ENCODE results near the gene LINC01488. TPM values are rescaled to one million over a fixed set of nuclear protein-coding genes. Genes with fewer than 3 reads are reported as not detected.

LINC01488 gene
- total RNA-seq, result not detected in 2 replicates

DNA sequence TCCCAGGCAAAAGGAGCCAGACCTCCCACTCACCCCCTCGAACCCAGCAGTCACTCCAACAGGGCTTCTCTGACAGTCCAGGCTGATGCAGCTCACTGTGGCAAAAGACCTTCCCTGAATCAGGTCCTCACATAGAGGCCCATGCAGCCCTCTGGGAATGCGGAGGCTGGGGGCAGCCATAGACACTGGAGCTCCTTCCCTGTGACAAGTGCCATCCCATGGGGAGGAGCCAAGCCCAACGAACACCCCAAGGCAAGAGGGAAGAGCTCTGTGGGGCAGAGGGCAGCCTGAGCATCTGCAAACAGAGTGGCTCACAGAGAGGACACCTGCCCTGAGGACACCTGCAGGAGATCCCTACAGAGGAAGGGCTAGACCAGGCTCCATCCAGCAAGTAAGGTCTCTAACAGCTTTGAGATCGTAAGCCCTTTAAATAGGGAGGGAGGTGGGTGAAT lies at the start of gene LINC01488:
LINC01488 (plus strand) TSS at position 271 of the 452 bp plus-strand sequence.
- no peak for DNase-seq (ENCODE audit: extremely low read depth, low read depth, low spot score)

DNA sequence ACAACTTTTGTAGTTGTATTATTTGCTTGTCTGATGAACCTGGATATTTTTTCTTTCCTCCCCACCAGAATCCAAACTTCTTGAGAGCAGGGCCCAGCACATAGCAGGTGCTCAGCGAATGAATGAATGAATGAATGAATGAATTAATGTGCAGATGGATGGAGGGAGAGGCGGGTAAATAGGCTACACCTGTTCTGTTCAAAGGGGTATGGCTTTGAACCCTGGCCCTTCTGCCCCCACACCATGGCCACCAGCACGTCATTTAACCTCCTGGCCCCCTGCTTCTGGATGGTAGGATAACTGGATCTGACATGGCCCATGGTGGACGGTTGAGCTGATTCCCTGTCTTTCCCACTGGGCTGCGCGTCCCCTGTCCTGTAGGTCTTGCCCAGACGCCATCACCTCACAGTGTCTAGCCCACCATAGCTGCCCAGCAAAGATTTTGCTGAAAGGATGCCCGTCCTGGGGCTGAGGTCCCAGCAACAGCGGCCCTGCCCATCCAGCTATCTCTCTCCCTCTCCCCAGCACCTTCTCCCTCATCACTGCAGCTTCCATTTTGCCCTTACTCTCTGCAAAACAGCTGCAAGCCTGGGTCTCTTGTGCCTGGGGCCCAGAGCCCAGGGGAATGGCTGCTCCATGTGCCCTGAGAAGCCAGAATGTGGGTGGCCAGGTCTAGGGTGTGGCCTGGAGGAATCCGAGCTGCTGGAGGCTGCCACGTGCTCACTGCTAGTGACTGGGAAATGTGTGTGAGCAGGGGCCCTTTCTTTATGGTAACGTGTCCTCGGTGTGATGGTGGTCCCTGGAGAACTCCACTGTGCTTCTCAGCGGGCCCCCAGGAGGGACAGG lies 49.3 kb upstream of the LINC01488 start:
- DNase-seq (ENCODE audit: extremely low read depth, low read depth, low spot score), result no peak

DNA sequence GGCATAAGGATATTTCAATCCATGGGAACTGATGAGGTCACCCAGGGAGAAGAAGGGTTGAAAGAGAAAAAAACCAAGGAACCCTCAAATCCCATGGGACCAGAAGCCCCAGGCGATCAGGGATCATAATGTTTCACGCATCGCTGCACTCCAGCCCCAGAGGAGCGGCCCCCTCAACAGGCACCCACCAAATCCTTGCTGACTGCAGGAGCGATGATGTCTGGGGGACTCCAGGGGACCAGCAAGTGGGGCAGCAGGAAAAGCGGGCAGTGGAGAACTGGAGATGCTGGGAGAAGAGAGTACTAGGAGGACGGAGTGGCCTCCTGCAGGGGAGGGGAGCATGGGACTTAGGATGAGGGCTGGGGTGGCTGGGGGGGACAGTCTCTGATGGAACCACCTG lies 47.7 kb upstream of the LINC01488 start:
- DNase-seq (ENCODE audit: extremely low read depth, low read depth, low spot score), result no peak

DNA sequence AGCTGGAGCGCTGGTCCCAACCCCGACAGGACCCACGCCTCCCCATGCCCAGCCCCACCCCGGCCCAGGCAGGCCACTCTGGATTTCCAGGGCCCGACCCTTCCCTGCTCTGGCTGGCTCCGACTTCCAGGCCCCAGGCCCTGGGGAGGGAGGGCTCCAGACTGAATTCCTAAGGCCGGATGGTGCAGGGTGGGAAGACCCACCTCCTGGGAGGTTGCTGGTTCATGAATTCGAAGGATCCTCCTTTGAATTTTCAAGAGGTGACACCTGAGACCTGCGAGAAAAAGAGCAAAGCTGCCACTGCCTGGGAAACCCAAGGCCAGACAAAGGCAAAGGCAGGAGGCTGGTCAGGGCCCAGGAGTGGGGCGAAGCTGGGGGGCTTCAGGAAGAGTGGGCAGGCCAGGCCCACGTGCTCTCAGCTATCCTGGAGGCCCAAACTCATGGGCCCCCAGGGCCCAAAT lies 47.0 kb upstream of the LINC01488 start:
- DNase-seq (ENCODE audit: extremely low read depth, low read depth, low spot score), result no peak

DNA sequence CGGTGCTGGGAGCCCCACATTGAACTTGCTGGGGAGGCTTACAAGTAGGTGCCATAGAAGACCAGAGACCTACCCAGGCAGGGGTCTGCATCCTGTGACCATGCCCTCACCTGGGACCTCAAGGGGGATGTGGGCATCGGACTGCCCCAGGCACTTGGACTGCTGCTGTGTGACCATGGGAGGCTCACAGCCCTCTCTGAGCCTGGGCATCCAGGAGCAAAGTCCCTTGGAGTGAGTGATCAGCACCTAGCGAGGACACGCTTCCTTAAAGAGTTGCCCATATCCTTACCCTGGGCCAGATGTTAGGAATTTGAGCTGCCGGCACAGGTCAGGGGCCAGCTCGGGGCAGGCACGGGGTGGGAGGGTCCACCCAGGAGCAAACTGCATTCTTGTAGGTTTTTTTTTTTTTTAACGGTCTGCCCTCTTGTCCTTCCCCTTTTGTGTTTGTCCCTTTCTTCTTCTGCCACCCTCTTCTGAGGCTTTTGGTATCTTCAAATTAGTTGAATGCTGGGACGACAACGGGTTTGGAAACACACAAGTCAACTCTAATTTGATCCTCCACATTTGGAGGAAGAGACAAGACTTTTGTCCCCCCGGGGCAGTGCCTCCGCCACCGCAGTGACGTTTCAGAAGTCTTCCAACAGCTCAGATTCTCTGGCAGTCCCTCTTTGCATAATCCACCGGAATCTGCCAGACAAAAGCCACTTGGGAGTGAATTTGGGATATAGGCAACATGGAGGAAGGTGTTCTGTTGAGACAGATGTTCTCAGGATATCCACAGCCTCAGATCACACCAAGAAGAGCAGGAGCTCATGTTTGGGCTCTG lies 46.1 kb upstream of the LINC01488 start:
- DNase-seq (ENCODE audit: extremely low read depth, low read depth, low spot score), result no peak

DNA sequence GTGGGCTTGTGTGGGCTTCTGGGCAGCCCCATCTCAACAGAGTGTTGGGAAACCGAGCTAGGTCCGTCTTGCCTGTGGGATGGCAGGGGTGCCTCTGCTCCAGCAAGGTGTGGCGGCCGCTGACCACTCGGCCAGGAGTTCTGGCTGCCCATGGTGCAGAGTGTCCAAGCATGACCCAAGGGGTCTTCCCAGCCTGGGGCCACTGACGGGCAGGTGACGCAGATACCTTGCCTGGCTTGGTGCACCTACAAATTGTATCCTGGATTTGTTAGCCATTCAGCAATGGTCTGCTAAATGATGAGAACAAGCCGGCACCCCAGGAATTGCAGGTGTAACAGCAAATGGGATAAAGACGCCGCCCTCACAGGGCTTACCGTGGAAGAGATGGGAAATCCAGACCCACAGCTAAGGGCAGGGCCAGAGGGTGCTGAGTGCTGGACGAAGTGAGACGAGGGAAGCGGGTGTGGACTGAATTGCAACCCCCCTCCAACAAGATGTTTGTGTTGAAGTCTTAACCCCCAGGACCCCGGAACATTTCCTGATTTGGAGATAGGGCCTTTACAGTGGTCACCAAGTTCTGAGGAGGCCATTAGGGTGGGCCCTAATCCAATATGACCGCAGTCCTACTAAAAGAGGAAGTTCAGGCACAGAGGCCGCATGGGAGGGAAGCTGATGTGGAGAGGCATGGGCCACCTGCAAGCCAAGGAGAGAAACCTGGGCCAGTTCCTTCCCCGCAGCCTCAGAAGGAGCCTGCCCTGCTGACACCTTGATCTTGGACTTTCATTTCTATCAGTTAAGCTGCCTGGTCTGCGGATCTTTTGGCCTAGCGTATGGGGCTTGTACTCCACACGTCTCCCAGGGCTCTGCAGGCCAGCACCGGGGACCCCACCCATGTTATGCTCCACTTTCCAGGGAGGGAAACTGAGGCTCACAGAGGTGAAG lies 45.2 kb upstream of the LINC01488 start:
- no peak for DNase-seq (ENCODE audit: extremely low read depth, low read depth, low spot score)

DNA sequence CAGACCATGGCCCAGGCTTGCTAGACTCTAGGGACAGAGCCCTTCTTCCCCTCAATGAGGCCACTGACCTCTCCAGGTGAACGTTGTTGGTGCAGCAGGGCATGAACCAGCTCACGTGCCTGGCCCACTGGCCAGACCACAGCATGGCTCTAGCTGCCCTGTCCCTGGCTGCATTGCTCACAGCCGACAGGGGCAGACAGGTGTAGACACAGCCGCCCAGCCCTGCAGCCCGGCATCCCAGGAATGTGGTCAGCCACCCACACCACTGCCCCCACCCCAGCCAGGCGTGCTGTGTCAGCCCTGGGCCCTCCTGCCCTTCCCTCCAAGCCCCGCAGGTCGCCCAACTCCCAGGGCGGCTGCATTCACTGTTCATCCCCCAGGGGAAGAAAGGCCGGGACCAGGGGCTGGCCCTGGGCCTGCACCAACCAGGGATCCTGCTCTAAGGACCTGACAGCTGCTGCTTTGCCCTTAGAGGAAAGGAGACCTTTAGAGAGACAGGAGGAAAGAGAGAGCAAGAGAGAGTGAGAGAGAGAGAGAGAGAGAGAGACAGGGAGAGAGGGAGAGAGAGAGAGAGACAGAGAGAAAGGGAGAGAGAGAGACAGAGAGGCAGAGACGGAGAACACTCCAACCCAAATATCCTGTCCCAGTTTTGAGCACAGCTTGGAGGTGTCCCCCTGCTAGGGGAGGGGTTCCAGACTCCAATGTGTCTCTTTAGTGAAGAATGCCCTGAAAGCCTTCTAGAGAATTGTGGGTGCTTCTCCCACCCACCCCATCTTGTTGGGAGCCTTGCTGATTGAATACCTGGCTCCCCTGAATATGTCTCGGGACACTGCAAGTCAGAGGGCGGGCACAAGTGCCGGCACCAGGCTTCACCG lies 44.2 kb upstream of the LINC01488 start:
- no peak for DNase-seq (ENCODE audit: extremely low read depth, low read depth, low spot score)

DNA sequence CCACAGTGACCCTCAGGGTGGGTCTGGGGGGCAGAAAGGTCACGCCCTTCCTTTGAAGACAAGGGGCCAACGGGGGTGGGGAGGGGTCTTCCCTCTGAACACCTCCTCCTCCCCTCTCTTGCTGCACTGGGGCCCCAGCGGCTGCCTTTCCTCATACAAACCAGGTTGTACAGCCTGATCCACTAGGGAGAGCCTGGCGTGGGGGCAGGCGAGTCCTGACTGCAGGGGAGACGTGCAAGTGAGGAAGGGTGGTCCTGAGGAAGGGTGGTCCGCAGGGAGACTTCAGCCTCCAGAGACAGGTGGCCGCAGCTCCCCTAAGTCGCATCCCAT lies 43.6 kb upstream of the LINC01488 start:
- DNase-seq (ENCODE audit: extremely low read depth, low read depth, low spot score), result no peak

DNA sequence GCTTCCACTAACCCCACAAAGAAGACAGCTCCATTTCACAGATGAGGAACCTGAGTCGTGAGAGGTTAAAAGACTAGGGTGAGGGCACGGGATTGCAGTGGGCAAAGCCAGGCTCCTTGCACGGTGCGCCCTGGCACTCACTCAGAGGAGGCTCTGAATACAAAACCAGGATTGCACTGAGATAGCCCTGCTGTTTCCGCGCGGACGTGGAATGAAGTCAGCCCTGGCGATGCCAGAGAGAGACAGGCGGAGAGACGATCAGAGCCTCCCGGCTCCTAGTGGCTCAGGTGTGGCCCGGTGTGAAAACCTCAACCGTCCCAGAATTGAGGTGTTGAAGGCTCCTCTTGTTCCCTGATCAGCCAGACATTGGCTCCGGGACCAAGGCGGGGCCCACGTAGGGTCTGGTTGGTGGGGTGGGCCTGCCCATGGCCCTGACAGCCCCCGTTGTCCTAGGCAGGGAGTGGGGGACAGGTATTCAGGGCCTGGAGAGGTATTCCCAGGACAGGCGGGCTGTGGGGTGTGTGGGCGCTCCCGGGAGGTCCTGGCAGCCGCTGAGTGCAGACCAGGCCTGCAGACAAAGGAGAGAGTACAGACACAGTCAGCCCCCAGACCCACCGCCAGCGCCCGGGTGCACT lies 43.1 kb upstream of the LINC01488 start:
- DNase-seq (ENCODE audit: extremely low read depth, low read depth, low spot score), result no peak

DNA sequence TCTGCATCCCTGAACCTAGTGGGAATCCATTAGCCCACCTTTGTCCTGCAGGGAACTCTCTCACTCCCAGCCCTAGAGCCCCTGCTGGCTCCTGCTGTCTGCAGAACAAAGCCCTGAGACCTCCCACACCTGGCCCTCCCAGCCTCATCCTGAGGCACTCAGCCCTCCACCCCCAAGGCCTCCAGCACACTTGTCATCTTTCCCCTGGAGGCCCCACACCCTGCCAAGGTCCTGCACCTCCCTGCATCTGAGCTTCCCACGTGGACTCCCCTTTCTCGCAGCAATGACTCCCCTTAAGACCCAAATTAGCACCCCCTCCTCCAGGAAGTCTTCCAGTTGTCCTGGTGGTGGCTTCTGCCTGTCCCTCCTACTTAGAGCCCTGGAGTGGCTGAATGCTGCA lies 42.3 kb upstream of the LINC01488 start:
- no peak for DNase-seq (ENCODE audit: extremely low read depth, low read depth, low spot score)

DNA sequence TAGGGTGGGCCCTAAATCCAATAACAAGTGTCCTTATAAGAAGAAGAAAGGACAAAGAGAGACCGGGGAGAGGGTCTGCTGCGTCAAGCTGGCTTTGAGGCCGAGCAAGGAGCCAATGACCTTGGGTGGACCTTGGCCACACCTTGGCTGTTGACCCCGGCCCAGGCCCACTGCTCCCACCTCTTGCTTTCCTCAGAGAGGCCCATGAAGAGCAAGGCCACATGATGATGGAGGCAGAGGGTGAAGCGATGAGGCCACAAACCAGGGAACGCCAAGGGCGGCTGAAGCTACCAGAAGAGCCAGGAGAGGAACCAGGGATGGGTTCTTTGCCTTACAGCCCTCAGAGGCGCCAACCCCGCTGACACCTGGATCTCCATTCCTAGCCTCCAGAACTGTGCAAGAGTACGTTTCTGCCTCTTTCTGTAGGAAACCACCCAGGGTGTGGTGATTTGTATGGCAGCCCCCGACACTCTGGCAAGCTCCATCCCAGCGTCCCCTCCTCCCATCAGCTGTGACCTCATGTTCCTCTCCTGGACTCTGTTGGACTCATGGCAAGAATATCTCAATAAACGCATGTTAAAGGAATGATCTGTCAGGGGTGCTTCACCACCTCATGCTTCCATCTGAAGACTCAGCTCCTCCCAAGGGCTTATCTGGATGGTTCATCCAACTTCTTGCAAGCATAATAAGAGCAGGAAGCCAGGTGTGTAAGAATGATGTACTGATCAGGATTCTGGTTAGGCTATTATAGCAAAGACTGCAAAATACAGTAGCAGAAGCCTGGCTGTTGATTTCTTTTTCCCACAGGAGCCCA lies 41.6 kb upstream of the LINC01488 start:
- DNase-seq (ENCODE audit: extremely low read depth, low read depth, low spot score), result no peak

DNA sequence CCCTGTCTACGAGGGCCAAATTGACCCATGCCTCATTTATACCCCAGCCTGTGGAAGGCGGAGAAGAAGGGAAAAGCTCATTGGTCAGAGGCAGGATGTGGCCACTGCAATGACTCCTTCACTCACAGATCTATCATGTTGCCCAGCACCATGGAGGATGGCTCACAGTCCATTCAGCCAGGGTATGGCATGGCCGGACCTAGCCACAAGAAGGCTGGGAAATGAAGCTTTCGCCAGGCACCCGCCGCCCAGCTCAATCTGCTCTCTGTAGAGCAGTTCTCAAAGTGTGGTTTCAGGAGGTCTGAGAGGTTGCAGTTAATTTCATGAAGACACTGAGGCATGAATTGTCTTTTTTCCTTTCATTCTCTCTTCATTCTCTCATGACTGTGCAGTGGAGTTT lies 40.6 kb upstream of the LINC01488 start:
- no peak for DNase-seq (ENCODE audit: extremely low read depth, low read depth, low spot score)

DNA sequence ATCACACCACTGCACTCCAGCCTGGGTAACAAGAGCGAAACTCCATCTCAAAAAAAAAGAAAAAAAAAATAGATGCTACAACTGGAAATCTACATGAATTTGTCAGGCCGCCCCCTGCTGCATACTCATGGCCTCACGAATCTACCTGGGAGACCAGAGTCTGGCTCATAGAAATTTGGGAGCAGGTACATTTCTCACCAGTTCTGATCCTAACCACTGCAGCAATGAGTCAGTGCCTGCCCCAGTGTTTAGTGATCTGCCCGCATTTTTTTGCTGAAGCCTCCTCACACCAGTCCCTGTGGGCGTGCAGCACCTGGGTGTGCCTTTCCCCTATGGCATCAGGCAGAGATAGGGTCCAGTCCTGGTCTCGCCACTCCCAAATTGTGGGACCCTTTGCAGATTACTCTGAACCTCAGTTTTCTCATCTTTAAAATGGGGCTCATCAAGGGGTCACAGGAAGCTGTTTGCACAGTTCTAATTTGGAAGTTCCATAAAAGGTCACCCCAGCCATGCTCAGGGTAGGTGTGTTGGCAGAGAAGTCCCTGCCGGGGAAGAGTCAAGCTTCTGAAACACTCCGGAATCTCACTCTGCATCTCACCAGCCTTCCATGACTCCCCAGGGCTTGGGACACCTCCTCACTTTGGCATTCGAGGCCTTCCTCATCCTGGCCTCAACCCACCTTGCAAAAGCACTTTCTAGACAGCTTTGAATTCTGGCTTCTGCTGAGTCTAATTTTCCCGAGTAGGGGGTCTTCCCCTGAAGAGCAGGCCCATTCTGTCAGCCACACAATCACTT lies 39.3 kb upstream of the LINC01488 start:
- no peak for DNase-seq (ENCODE audit: extremely low read depth, low read depth, low spot score)

DNA sequence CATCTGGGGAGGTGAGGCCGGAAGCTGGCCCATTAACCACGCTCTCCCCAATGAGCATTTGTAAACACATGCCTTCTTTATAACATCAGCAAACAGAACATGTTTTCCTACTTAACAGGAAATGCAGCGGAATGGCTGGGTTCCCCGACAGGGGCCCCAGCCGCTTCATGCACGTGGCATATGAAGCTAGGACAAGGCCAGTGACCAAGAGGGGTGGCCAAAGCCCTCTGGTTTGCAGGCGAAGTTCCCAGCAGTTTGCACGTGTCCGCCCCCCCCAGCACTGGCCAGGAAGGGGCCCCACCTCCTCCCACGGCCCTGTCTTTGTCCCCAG lies 38.7 kb upstream of the LINC01488 start:
- DNase-seq (ENCODE audit: extremely low read depth, low read depth, low spot score), result no peak

DNA sequence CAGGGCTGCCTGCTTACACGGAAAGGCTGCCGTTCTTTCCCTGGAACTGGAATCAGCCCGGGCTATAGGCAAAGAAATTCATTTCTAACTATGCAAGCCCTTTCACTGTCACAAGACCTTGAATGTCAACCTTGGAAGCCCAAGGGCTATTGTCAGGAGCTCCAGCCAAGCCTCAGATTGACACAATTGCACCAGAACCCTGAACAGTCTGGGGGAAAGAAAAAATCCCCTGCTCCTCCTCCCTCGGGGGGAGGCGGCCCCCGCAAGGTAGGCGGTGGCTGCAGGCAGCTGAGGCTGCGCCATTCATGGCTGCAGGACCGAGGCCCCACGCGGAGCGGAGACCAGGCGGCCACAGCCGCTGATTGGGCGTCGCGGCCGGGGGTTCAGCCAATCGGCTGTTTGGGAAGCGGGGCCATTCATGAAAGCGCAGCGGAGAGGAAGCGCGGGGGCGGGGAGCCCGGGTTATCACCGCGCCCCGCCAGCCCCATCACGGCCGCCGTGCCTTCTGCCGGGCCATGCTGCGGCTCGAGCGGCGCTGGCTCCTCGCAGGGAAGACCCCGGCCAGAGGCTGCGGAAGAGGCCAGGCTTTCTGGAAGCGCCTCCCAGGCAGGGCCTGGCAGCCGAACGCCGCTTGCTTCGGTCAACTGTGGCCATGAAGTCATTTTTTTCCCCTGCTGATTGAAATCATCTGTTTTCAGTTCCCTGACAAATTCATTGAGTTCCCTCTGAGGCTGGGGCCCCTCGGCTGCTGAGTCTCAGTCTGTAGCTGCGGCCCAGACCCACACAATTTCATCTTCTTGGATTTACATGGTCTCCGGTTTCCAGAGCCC lies 38.1 kb upstream of the LINC01488 start:
- no peak for DNase-seq (ENCODE audit: extremely low read depth, low read depth, low spot score)

DNA sequence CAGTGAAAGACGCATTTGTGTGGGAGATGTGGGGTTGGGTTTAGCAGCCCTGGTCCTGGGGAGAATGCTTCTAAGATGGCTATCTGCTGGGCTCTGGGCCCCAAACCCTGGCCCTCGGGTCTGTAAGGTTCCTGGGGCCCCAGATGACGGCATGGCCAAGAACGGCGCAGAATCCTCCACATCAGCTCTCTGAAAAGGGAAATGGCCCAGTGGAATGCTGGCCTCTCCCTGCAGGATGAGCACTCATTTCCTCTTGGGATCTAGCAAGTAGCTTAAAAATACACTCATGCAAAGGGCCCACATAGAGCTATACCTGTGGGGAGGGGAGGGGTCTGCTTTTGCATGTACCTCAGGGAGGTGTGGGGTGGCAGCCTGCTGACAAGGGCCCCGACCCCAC lies 37.5 kb upstream of the LINC01488 start:
- no peak for DNase-seq (ENCODE audit: extremely low read depth, low read depth, low spot score)
